ENCODE data around the gene CAMKMT.

DNA sequence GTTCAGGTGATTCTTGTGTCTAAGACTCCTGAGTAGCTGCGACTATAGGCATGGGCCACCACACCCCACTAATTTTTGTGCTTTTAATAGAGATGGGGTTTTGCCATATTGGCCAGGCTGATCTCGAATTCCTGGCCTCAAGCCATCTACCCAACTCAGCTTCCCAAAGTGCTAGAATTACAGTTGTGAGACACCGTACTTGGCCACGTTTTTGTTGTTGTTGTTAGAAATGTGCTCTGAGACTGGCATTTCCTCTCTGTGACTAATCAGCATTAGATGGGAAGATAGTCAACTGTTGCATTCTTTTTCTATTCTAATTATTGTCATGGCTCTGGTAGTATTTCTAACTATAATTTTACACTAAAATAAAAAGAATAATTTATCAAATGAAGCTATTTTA lies 191.7 kb downstream of the CAMKMT start:
- TF ChIP-seq POLR2A (IDR thresholded peaks at IDR 0.05): no peak
- no peak for TF ChIP-seq CTCF (IDR thresholded peaks at IDR 0.05)

Measured in transverse colon (tissue), 3 donors.